ENCODE measurements around the gene SYT15. TPM values are rescaled to one million over a fixed set of nuclear protein-coding genes. Genes with fewer than 3 reads are reported as not detected.
"Not testable (repeated sequence)": the region's sequence is repeated elsewhere in the genome, so short reads cannot be mapped to it uniquely, and the experiment has no call there.

SYT15 gene
- total RNA-seq, 4 donors from 2014 or later: 3.0 to 22.8 (median 14.0) TPM

DNA sequence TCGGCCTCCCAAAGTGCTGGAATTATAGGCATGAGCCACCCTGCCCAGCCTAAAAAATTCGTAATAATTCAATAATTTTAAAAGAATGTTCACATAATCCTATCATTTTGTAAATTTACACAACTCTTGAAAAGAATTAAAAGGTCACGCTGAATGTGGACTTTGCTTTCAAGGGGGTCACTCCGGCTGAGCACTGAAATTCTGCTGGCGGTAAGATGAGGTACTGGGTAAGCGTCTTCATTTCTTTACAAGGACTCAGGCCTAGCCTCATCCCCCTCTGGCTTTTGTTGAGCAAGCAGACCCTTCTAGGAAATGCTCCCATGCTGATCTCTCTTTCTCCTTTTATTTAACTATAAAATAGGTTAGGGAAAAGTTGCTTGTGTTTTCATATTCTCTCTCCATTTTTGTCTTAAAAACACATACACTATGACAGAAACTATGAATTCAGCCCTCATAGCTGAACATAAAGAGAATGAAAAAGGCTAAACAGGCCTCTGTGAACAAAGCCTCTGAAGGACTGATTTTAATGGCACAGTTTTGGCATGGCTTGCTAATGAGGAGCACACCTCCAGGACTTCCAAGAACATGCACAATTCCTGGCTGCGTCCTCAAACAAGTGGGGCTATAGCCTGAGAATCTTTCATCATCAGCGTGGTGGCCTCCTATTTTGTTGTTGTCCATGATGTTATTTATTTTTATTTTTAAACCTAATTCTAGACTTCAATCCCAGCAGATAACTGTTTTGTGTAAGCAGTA, 45.1 kb downstream of the SYT15 start:
- H3K36me3 ChIP-seq; H3K27ac ChIP-seq; H3K9me3 ChIP-seq; H3K4me3 ChIP-seq; DNase-seq; intact Hi-C loops (cut with DNase I; ENCODE audit: low total_unique reads); H3K4me1 ChIP-seq; H3K27me3 ChIP-seq: not testable (repeated sequence)

DNA sequence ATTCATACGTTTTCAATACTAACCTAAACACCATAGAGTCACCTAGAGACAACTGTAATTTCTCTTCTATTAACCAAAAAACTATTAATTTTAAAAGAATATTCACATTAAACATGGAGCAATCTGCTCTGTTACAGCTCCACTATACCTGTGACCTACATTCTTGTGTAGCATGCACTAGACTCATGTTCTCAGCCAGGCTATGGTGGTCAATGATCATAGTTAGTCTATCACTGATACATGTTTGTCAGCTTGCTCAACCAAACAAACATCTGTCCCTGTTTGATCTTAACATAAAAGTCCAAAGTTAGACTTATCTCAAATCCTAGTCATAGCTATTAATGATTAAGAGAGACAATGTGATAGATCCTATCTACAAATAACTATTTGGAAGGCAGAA, 50.9 kb downstream of the SYT15 start:
- H3K27me3 ChIP-seq; H3K4me3 ChIP-seq; H3K36me3 ChIP-seq; H3K9me3 ChIP-seq; DNase-seq; H3K27ac ChIP-seq; H3K4me1 ChIP-seq; intact Hi-C loops (cut with DNase I; ENCODE audit: low total_unique reads): not testable (repeated sequence)

DNA sequence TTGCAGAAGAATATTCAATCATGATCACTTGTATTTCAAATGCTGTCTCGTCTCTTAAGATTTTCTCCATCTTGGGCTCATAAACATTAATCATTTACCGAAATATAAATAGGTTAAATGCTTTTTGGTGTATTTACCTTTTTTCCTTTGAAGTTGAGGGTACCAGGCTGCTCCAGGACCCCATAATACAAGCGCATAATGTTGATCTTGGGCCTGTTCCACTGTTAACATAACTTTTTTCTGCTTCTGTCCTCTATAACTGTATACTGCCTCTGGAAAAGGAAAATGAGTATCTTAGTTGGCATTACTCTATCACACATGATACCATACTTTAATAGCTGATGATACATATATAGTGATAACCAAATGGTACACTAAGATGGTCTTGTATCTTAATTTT, 51.9 kb downstream of the SYT15 start:
- H3K4me3 ChIP-seq; H3K27me3 ChIP-seq; intact Hi-C loops (cut with DNase I; ENCODE audit: low total_unique reads); H3K4me1 ChIP-seq; H3K9me3 ChIP-seq; H3K36me3 ChIP-seq; DNase-seq; H3K27ac ChIP-seq: not testable (repeated sequence)

DNA sequence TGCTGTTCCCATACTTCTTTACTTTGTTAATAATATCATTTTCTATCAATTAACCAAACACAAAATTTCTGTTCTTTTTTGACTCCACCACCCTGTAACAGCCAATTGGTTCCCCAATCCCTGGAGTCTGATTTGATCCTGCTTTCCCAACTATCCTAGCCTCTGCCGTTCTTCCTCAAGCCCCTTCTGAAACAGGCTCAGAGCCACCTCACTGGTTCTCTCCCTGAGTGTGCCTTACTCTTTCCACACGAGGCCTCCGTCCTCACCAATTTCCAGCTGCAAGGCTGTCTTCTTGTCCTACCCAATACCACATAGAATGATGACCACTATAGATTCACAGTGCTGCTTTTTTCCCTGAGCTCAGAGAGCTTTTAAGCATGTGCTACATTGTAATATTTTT, 52.8 kb downstream of the SYT15 start:
- H3K36me3 ChIP-seq; H3K27ac ChIP-seq; DNase-seq; H3K27me3 ChIP-seq; H3K4me1 ChIP-seq; intact Hi-C loops (cut with DNase I; ENCODE audit: low total_unique reads); H3K4me3 ChIP-seq; H3K9me3 ChIP-seq: not testable (repeated sequence)

DNA sequence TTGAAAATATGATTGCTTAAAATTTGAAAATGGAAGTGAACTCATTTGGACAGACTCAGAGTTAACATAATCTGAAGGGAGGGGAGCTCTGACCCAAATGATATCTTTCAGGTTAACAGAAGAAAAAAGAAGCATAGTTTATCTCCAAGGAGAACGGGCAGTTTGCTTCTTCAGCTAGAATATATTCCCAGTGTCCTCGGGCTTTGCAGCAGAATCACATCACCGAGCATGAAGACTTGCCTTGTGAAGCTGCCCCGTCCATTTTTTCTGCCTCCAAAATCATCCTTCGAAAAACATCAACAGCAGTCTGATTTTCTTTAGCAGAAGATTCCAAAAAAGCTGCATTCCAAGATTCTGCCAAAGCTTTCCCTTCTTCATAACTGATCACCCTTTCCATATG, 55.8 kb downstream of the SYT15 start:
- H3K27me3 ChIP-seq; H3K36me3 ChIP-seq; DNase-seq; intact Hi-C loops (cut with DNase I; ENCODE audit: low total_unique reads); H3K9me3 ChIP-seq; H3K4me3 ChIP-seq; H3K4me1 ChIP-seq: not testable (repeated sequence)
- H3K27ac ChIP-seq: peak overlapping the region in 1 of 2 donors; percentile 37

DNA sequence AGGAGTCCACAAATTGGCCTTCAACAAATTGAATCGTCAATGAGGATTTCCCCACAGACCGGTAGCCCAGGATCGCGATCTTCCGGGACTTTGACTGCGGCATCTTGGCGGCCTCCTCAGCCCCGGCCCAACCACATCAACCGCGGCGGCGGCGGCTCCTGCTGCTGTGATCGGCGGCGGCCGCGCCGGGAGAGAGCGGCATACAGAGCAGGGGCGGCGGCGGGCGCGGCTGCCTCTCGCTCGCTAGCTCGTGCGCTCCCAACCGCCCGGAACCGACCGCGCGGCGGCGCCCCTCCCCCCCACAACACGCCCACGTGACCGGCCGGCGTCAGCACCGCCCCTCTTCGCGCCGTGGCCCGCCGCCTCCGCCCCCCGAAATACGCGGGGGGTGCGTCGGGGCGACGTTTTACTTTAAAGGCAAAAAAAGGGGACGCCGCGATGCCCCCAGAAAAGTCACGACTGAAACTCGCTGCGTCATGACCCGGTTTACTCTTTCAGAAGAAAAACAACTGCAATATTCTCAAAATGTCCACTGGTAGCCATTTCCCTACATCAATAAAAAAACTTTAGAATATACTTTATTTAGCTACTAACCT, 56.5 kb downstream of the SYT15 start:
- DNase-seq; H3K27me3 ChIP-seq; intact Hi-C loops (cut with DNase I; ENCODE audit: low total_unique reads); H3K4me1 ChIP-seq; H3K9me3 ChIP-seq; H3K36me3 ChIP-seq: not testable (repeated sequence)
- peak overlapping the region; percentile 49 to 71 for H3K27ac ChIP-seq
- H3K4me3 ChIP-seq: peak overlapping the region in 1 of 2 donors; percentile 40

DNA sequence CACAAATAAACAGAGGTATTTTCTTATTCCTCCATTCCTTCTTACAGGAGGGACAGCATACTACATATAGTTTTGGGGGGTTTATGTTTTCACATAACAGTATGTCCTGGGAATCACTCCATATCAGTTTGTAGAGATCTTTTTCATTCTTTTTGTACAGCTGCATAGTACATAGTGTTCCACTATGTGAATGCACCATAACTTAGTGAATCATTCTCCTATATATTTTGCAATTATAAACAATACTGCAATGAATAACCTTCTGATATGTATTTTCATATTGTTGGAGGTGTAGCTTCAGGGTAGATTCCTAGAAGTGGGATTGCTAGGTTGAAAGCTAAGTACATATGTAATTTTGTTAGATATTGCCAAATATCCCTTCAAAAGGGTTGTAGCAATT, 61.1 kb downstream of the SYT15 start:
- H3K9me3 ChIP-seq; H3K4me1 ChIP-seq; H3K4me3 ChIP-seq; H3K27ac ChIP-seq; H3K36me3 ChIP-seq; H3K27me3 ChIP-seq; intact Hi-C loops (cut with DNase I; ENCODE audit: low total_unique reads); DNase-seq: not testable (repeated sequence)

Other genes starting within 250 kb of the SYT15 start
- under 1 TPM in 2 of 4 donors, not detected in 2; 0.52 to 0.90 TPM for gene ANXA8L1, start 203.4 kb upstream of the SYT15 start, total RNA-seq
- gene NPY4R, start 113.2 kb upstream of the SYT15 start, total RNA-seq: not detected
- gene GPRIN2, start 22.5 kb upstream of the SYT15 start, total RNA-seq: 1 to 10 TPM in 1 of 4 donors, not detected in 3; 3.5 TPM